ENCODE results near the gene ESR2.

Gene ESR2

GRCh38 chr14:64265222-64265621, 28.9 kb downstream of the ESR2 start:
- DNase-seq = no peak

GRCh38 chr14:64260418-64260817, 33.8 kb downstream of the ESR2 start:
- no peak for DNase-seq

- no peak for DNase-seq
These were observed 38.4 kb downstream of the ESR2 start for GRCh38 chr14:64255756-64256155.

- no peak for DNase-seq
These were observed 40.5 kb downstream of the ESR2 start for GRCh38 chr14:64253672-64254071.

GRCh38 chr14:64249363-64249762, 44.8 kb downstream of the ESR2 start:
- no peak for DNase-seq

GRCh38 chr14:64248689-64249088, 45.5 kb downstream of the ESR2 start:
- no peak for DNase-seq

- DNase-seq = no peak
These were observed 47.0 kb downstream of the ESR2 start for GRCh38 chr14:64247195-64247594.

- no peak for DNase-seq
These were observed 47.5 kb downstream of the ESR2 start for GRCh38 chr14:64246688-64247087.

GRCh38 chr14:64245491-64245890, 48.7 kb downstream of the ESR2 start:
- no peak for DNase-seq

- DNase-seq = no peak
These were observed 49.9 kb downstream of the ESR2 start for GRCh38 chr14:64244279-64244678.

GRCh38 chr14:64238631-64239030, 55.5 kb downstream of the ESR2 start:
- DNase-seq = no peak

GRCh38 chr14:64238049-64238448, 56.1 kb downstream of the ESR2 start:
- DNase-seq = no peak

GRCh38 chr14:64235652-64236640, 58.2 kb downstream of the ESR2 start:
- DNase-seq = no peak

GRCh38 chr14:64234877-64235651, 59.1 kb downstream of the ESR2 start:
- no peak for DNase-seq

- no peak for DNase-seq
These were observed 60.5 kb downstream of the ESR2 start for GRCh38 chr14:64233531-64234190.

GRCh38 chr14:64232944-64233343, 61.2 kb downstream of the ESR2 start:
- DNase-seq = no peak

- no peak for DNase-seq
These were observed 61.9 kb downstream of the ESR2 start for GRCh38 chr14:64232095-64232838.

GRCh38 chr14:64229489-64229888, 64.7 kb downstream of the ESR2 start:
- DNase-seq = no peak

- DNase-seq = no peak
These were observed 66.3 kb downstream of the ESR2 start for GRCh38 chr14:64227856-64228255.

GRCh38 chr14:64225151-64225757, 68.9 kb downstream of the ESR2 start:
- DNase-seq = no peak

- DNase-seq = no peak
These were observed 72.7 kb downstream of the ESR2 start for GRCh38 chr14:64221391-64222003.

GRCh38 chr14:64220466-64220865, 73.7 kb downstream of the ESR2 start:
- DNase-seq = no peak
